Panc1 (cell line): ENCODE results near the gene TGFBRAP1.

Experiments used
- POLR2AphosphoS5 ChIP-seq: IDR thresholded peaks from 2 replicates; pipeline ENCODE4 v1.6.1; 2012; ENCODE audit warnings: mild to moderate bottlenecking, low read depth, low read length, moderate library complexity
- REST ChIP-seq, 2 experiments: IDR thresholded peaks; 2 replicates each; pipeline ENCODE4 v1.6.1; 2011 to 2012; ENCODE audit warnings: low read depth in 2 of 2, control low read depth in 1 of 2, low read length in 1 of 2, mild to moderate bottlenecking in 1 of 2, moderate library complexity in 1 of 2; ENCODE audit not compliant: insufficient read depth in 1 of 2
- SIN3A ChIP-seq: IDR thresholded peaks from 2 replicates; pipeline ENCODE4 v1.6.1; 2012; ENCODE audit warnings: low read depth, mild to moderate bottlenecking, low read length, moderate library complexity, borderline replicate concordance; ENCODE audit not compliant: insufficient read depth
- TCF7L2 ChIP-seq: IDR thresholded peaks from 2 replicates; pipeline ENCODE4 v1.6.1; 2011; ENCODE audit warnings: mild to moderate bottlenecking, low read depth, low read length, inconsistent platforms
- TF ChIP-seq, protein P1 (sequence below): fragments of 450-650 bp; IDR thresholded peaks from 2 replicates; pipeline ENCODE4 v1.5.1; 2017; ENCODE audit warnings: mild to moderate bottlenecking

DNA sequence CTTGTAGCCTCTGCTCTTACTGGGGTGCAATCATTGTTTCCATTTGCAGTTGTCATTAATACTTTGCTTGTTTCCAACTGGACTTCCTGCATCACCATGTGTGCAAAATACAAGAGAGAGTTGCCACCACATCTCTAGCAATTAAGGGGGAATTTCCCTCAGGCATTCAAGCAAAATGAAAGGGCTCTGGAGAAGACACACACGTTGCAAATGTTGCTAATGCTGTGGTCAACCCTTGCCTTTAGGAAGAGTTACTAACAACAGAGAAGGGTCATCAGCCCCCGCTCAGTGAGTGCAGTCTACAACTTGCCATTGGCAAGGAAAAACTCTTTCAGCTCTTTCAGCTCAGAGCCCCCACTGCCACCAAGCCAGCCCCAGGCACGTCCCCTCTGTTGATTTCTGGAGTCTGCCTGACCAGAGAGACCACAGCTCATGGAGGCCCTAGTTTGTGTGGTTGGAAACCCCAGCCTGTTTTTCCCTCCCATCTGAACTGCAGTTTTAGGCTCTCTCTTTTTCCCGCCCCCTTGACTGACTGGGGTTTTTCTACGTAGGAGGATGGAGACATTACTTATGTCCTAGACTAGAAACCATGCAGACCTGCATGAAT, 113.8 kb downstream of the TGFBRAP1 start:
- TF ChIP-seq, protein P1, sequence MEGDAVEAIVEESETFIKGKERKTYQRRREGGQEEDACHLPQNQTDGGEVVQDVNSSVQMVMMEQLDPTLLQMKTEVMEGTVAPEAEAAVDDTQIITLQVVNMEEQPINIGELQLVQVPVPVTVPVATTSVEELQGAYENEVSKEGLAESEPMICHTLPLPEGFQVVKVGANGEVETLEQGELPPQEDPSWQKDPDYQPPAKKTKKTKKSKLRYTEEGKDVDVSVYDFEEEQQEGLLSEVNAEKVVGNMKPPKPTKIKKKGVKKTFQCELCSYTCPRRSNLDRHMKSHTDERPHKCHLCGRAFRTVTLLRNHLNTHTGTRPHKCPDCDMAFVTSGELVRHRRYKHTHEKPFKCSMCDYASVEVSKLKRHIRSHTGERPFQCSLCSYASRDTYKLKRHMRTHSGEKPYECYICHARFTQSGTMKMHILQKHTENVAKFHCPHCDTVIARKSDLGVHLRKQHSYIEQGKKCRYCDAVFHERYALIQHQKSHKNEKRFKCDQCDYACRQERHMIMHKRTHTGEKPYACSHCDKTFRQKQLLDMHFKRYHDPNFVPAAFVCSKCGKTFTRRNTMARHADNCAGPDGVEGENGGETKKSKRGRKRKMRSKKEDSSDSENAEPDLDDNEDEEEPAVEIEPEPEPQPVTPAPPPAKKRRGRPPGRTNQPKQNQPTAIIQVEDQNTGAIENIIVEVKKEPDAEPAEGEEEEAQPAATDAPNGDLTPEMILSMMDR = no peak
- TF ChIP-seq REST (IDR thresholded peaks at IDR 0.05; ENCODE audit: insufficient read depth in 1 of 2, low read depth in 2 of 2, low read length in 1 of 2) (no peak), SIN3A (no peak), POLR2AphosphoS5 (no peak), TCF7L2 (no peak)
